GM19372 (cell line): ENCODE data around the gene ZFR2.

Source experiments
- ATAC-seq: cut with Tn5 transposase; IDR thresholded peaks from one replicate; pipeline ENCODE4 v1.9.1; 2021; ENCODE audit warnings: mild to moderate bottlenecking, low read depth, moderate library complexity; ENCODE audit not compliant: unreplicated experiment

ZFR2 gene

GRCh38 chr19:3839941-3840340 is 28.9 kb downstream of the ZFR2 start:
- ATAC-seq, result no peak

DNA sequence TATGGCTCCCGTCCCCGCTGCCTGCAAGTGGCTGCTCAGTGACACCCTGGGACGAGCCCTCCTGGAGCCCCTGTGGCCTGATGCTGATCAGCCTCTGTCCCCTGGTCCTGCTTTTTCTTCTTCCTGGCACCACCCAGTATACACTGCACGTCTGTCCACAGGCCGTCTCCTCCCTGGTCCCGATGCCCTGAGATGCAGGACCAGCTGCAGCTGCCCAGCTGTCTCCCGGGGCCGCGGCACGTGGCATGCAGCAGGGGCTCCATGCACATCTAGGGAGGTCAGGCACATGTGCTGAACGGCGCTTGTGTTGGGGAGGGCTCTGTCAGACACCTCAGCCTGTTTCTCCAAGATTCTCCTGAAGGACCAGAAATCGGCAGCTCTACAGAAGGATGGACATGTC is 30.2 kb downstream of the ZFR2 start:
- ATAC-seq, result no peak

GRCh38 chr19:3837922-3838321 is 30.9 kb downstream of the ZFR2 start:
- no peak for ATAC-seq

DNA sequence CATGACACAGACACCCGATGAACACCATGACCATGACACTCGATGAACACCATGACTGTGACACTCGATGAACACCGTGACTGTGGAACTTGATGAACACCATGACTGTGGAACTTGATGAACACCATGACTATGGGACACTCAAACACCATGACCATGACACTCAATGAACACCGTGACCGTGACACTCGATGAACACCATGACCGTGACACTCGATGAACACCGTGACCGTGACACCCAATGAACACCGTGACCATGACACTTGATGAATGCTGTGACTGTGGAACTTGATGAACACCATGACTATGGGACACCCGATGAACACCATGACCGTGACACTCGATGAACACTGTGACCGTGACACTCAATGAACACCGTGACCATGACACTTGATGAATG is 31.5 kb downstream of the ZFR2 start:
- ATAC-seq, result no peak

DNA sequence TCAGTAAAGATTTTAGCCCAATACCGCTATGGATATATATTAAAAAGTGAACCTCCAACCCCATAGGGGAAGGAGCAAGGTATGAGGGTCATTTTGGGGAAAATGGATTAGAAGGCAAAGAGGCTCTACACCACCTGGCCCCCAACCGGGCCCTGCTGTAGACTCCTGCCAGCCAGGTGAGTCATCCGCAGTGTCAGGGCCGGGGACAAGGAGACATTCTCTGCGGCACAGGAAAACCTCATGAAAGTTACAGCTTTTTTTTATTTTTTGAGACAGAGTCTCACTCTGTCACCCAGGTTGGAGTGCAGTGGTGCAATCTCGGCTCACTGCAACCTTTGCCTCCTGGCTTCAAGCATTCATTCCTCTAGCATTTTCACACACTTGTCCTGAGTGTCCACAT is 32.0 kb downstream of the ZFR2 start:
- ATAC-seq, result no peak

- no peak for ATAC-seq
Measured at GRCh38 chr19:3835055-3835435, 33.8 kb downstream of the ZFR2 start.

- no peak for ATAC-seq
Measured at GRCh38 chr19:3834349-3835054, 34.3 kb downstream of the ZFR2 start.

GRCh38 chr19:3833578-3834348 is 35.1 kb downstream of the ZFR2 start:
- no peak for ATAC-seq

DNA sequence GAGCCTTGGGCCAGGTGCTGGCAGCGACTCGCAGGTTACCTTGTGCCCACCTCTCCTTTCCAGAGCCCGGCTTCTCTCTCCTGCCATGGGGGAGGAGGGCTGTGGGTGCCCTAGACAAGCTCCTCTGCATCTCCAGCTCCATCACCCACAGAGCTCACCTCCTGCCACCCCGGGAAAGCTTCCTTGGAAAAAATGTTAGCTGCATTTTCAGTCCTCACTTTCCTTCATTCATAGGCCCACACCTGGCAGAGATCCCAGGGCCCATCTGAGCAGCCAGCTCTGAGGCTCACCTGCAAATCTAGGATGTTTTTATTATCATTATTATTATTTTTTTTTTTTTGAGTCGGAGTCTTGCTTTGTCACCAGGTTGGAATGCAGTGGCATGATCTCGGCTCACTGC is 36.8 kb downstream of the ZFR2 start:
- no peak for ATAC-seq

DNA sequence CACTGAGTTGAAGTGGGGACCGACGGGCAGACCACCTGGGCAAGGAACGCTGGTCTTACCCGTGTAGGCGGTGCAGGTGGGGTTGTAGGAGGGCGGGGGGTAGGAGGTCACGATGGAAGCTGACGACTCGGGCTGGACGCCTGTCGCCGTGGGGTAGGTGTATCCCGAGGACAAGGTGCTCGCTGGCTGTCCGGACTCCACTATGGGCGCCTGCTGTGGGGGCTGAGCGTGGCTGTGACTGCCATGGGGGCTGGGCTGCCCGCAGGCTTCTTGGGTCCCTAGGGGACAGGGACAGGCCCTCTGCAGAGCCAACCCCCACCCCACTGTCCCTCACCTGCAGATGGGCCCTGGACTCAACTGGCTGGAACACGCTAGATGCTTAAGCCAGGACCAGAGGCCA is 37.2 kb downstream of the ZFR2 start:
- no peak for ATAC-seq

DNA sequence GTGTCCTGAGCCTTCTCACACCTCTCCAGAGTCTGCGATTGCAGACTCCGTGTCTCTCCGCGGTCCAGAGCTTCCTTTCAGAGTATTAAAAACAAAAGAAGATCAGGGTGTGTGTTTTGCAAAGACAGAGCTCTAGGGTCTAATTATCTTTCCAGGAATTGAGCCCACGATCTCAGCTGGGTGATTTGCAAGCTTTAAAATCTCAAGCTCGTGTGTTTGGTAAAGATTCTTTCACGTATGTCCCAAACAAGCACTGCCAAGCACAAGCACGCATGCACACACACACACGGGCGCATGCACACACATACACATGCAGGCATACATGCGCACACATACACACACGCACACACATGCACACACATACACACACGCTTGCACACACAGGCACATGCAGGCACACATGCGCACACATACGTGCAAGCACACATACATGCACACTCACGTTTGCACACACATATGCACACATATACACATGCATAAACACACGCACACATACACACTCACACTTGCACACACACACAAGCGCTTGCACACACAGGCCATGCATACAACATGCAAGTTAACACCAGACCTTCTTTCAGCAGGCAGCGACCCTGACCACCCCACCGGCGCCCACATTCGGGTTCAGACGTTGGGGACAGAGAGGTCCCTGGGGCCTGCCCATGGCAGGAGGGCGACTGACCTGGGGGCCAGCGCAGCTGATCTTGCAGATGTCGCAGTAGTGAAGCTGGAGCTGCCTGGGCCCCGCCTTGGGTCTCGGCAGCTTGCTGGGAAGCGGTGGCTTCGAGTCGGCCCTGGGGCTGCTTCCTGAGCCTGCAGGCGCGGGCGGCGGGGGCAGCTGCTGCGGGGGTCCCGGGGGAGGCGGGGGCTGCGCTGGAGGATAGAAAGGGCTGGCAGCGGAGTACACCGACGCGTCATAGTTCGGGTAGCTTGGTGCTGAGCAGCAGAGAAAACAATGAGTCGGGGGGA is 37.9 kb downstream of the ZFR2 start:
- no peak for ATAC-seq

DNA sequence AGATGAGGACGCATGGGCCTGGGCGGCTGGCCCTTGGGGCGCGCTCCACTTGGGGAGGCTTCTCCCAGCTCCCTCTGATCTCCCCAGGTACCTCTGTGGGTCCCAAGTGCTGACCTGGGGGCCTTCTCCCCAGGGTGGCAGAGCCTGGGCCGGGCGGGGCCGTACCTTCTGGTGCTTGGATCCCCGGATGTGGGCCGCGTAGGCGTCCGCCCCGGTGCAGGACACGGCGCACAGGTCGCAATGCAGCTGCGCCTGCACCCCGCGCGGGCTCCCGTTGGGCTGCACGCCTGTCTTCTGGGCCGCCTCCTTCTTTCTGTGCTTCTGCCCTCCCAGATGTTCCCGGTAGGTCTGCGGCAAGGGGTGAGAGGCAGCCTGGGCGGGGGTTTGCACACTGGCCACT is 41.5 kb downstream of the ZFR2 start:
- ATAC-seq, result no peak

GRCh38 chr19:3826163-3826562 is 42.7 kb downstream of the ZFR2 start:
- no peak for ATAC-seq

GRCh38 chr19:3825286-3825956 is 43.4 kb downstream of the ZFR2 start:
- no peak for ATAC-seq

DNA sequence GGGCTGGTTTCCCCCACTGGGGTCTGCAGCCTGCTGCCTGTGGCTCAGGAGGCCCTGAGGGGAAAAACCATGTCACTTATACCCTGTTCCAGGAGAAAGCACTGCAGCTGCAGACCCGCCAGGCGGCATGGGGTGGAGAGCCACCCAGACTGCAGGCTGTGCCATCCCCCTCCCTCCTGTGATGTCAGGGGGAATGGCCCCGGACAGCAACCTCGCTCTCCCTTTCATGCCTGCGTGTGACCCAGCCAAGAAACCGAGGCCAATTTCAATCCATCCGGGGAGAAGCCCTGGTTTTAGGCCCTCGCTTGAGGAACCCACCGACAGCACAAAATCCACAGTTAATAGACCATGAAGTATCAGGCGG is 45.5 kb downstream of the ZFR2 start:
- no peak for ATAC-seq

- ATAC-seq, result no peak
Measured at GRCh38 chr19:3822683-3823349, 46.0 kb downstream of the ZFR2 start.

- no peak for ATAC-seq
Measured at GRCh38 chr19:3821857-3822364, 46.9 kb downstream of the ZFR2 start.

DNA sequence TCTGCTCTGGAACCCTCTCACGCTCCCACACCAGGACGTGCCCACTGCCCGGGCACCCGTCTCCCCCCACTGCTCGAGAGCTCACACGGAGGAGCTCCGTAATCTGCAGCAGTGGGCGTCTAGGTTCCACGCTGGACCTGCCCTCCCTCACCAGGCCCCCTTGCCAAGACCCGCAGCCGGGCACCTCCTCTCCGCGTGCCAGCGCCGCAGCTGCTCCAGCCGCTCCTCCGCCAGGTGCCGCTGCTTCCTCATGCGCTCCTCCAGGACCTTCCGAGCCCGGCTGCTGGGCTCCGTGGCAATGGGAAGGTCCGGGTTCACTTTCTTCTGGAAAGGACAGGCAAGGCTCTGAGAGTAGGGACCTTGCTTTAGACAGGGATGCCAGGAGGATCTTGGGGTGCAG is 47.7 kb downstream of the ZFR2 start:
- no peak for ATAC-seq

DNA sequence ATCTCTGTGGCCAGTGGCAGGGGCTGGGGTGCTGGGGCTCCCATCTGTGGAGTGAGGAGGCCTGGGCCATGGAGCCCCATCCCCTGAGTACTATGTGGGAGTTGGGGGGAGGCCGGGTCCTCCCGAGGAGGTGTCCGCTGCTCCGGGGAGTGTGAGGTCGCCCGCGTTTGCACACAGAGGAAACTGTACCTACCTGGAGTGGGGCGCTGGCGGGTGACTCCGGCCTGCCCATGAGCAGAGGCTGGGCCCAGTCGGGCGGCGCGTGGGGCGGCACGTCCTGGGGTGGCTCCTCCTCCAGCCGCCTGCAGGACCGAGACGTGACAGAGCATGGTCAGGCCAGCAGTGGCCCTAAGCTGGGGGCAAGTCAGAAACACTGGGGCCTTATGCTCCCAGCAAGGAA is 48.8 kb downstream of the ZFR2 start:
- no peak for ATAC-seq

DNA sequence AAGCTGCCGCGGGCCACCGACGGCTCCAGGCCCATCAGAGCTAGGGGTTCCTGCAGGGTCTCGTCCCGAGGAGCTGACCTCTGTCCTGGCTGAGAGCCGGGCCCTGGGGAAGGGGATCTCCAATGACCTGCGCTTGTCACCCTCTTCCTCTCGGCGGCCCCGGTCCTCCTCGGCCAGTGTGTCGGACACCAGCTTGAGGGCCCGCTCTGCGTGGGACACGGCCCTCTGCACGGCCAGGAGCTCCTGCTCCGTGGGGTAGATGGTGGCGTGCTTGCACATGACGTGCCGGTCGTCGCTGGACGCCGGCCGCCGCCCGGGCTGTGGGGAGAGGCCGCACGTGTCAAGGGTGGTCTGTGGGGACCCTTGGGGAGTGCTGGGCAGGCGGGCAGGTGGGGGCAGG is 49.9 kb downstream of the ZFR2 start:
- ATAC-seq, result no peak
